K562 (cell line): ENCODE measurements around the gene OR13C8. TPM values are rescaled to one million over a fixed set of nuclear protein-coding genes. Genes with fewer than 3 reads are reported as not detected.

ENCODE experiments used
- HNRNPL ChIP-seq: fragments of 200-400 bp; formaldehyde crosslinking; IDR thresholded peaks from 2 replicates; pipeline ENCODE4 v1.6.1; 2017; ENCODE audit warnings: low read depth, mild to moderate bottlenecking, low read length
- KAT7 ChIP-seq: sonication (generic); formaldehyde crosslinking; IDR thresholded peaks from 2 replicates; pipeline ENCODE4 v1.8.0; 2022; ENCODE audit warnings: missing genetic modification reagents, mild to moderate bottlenecking, borderline replicate concordance
- SNRNP70 ChIP-seq: fragments of 200-400 bp; formaldehyde crosslinking; optimal IDR thresholded peaks from 2 replicates; pipeline ENCODE3; 2017; ENCODE audit warnings: low read depth, low read length
- SREBF2 ChIP-seq: sonication (generic); formaldehyde crosslinking; IDR thresholded peaks from 2 replicates; pipeline ENCODE4 v1.4.0; 2020; ENCODE audit warnings: mild to moderate bottlenecking, missing genetic modification reagents
- ZKSCAN3 ChIP-seq: fragments of 250-450 bp; sonication (Bioruptor Pico); IDR thresholded peaks from 2 replicates; pipeline ENCODE4 v1.4.0; 2020
- ZNF384 ChIP-seq: IDR thresholded peaks from 2 replicates; pipeline ENCODE4 v1.6.1; 2012; ENCODE audit warnings: low read depth, low read length, improper control_type of control experiment
- ZNF707 ChIP-seq: fragments of 250-450 bp; sonication (Bioruptor Pico); conservative IDR thresholded peaks from 2 replicates; pipeline ENCODE4 v1.8.0; 2022; ENCODE audit warnings: inconsistent platforms, mild to moderate bottlenecking, moderate library complexity
- polyA plus RNA-seq, 8 experiments: library from polyadenylated mRNA; depleted of rRNA in 4 of 8; stranded (reverse) in 5 of 8; unstranded in 3 of 8; fragments of >200 nt; fragmentation: Nextera tagmentation in 2 of 8; fragmentation: Illumina TruSeq in 1 of 8; extraction: Ambion mirVana in 2 of 8; extraction: Trizol in 1 of 8; gene quantifications; 2 replicates each; pipeline versions ENCODE4 v1.2.1 to v1.2.3, GENCODE V29; 2011 to 2014; ENCODE audit warnings: inconsistent platforms in 1 of 8, missing spikeins in 1 of 8
- total RNA-seq, 7 experiments: library from RNA; depleted of rRNA in 6 of 7; stranded (reverse); fragments of >200 nt in 6 of 7; fragmentation: Illumina TruSeq in 2 of 7; extraction: Trizol in 2 of 7; gene quantifications; 2 replicates each; pipeline versions ENCODE4 v1.2.1 to v1.2.3, GENCODE V29; 2011 to 2021; ENCODE audit warnings: low replicate concordance in 1 of 7
- TF ChIP-seq, protein P1 (sequence below): fragments of 250-450 bp; sonication (Bioruptor Pico); IDR thresholded peaks from 2 replicates; pipeline ENCODE4 v1.4.0; 2020; ENCODE audit warnings: borderline replicate concordance
- TF ChIP-seq, protein P2 (sequence below): sonication (generic); formaldehyde crosslinking; IDR thresholded peaks from 2 replicates; pipeline ENCODE4 v1.8.0; 2022; ENCODE audit warnings: missing genetic modification reagents, mild to moderate bottlenecking, borderline replicate concordance

The OR13C8 gene
- total and polyA plus RNA-seq, 9 of the 15 experiments (the other 6 are each of a cell fraction or from before 2014, with no cell fraction given): not detected

DNA sequence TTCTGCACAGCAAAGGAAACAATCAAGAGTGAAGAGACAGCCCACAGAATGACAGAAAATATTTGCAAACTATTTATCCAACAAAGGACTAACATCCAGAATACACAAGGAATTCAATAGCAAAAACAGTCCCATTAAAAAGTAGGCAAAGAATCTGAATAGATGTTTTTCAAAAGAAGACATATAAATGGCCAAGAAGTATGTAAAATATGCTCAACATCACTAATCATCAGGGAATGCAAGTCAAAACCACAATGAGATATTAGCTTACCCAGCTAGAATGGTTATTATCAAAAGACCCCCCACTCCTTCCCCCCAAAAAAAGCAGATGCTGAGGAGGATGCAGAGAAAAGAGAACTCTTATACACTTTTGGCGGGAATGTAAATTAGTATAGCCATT lies 13.4 kb upstream of the OR13C8 start (continued):
- TF ChIP-seq, protein P1, sequence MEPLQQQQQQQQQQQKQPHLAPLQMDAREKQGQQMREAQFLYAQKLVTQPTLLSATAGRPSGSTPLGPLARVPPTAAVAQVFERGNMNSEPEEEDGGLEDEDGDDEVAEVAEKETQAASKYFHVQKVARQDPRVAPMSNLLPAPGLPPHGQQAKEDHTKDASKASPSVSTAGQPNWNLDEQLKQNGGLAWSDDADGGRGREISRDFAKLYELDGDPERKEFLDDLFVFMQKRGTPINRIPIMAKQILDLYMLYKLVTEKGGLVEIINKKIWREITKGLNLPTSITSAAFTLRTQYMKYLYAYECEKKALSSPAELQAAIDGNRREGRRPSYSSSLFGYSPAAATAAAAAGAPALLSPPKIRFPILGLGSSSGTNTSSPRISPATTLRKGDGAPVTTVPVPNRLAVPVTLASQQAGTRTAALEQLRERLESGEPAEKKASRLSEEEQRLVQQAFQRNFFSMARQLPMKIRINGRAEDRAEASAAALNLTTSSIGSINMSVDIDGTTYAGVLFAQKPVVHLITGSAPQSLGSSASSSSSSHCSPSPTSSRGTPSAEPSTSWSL: no peak
- TF ChIP-seq SNRNP70: no peak
- TF ChIP-seq ZNF707 (CRISPR knock-in tag): no peak
- TF ChIP-seq KAT7: no peak
- no peak for TF ChIP-seq ZNF384
- TF ChIP-seq HNRNPL: no peak
- no peak for TF ChIP-seq ZKSCAN3 (CRISPR knock-in tag)
- TF ChIP-seq SREBF2 (CRISPR knock-in tag): no peak
- TF ChIP-seq, protein P2, sequence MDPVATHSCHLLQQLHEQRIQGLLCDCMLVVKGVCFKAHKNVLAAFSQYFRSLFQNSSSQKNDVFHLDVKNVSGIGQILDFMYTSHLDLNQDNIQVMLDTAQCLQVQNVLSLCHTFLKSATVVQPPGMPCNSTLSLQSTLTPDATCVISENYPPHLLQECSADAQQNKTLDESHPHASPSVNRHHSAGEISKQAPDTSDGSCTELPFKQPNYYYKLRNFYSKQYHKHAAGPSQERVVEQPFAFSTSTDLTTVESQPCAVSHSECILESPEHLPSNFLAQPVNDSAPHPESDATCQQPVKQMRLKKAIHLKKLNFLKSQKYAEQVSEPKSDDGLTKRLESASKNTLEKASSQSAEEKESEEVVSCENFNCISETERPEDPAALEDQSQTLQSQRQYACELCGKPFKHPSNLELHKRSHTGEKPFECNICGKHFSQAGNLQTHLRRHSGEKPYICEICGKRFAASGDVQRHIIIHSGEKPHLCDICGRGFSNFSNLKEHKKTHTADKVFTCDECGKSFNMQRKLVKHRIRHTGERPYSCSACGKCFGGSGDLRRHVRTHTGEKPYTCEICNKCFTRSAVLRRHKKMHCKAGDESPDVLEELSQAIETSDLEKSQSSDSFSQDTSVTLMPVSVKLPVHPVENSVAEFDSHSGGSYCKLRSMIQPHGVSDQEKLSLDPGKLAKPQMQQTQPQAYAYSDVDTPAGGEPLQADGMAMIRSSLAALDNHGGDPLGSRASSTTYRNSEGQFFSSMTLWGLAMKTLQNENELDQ (CRISPR knock-in tag): no peak
